Fibroblast of lung (primary cell): ENCODE measurements around the gene CYP4V2.

Source experiments
- EZH2 ChIP-seq: IDR thresholded peaks from 2 replicates; pipeline ENCODE4 v1.5.1; 2012; ENCODE audit warnings: low read length, control low read depth, mild to moderate bottlenecking; ENCODE audit errors: missing control alignments
- TF ChIP-seq, protein P1 (sequence below), 2 donors: IDR thresholded peaks in 1 of 2; conservative IDR thresholded peaks in 1 of 2; 1 replicate in 1 of 2; 2 replicates in 1 of 2; pipeline ENCODE4 v1.5.1; 2011 to 2012; ENCODE audit warnings: low read length in 2 of 2, control low read depth in 1 of 2, inconsistent platforms in 1 of 2, low read depth in 1 of 2, mild to moderate bottlenecking in 1 of 2

DNA sequence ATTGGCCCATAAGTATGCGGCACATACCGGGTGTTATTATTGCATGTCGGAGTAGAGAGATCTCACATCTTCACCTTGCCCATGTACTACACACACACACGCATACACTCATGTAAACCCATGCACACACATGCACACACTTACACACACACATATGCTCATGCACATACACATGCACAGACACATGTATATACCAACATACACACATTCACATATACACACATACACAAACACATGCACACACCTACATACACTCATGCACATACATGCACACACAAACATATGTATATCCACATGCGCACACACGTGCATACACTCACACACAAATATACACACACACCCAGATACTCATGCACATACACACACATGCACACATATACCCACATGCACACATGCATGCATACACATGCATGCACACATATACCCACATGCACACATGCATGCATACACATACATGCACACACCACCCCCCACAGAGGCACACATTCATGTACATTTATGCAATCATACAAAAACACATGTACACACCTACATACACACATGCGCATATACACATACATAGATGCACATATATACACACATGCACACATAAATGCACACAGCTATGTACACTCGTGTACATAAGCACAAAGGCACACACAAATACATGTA lies 11.2 kb downstream of the CYP4V2 start:
- TF ChIP-seq, protein P1, sequence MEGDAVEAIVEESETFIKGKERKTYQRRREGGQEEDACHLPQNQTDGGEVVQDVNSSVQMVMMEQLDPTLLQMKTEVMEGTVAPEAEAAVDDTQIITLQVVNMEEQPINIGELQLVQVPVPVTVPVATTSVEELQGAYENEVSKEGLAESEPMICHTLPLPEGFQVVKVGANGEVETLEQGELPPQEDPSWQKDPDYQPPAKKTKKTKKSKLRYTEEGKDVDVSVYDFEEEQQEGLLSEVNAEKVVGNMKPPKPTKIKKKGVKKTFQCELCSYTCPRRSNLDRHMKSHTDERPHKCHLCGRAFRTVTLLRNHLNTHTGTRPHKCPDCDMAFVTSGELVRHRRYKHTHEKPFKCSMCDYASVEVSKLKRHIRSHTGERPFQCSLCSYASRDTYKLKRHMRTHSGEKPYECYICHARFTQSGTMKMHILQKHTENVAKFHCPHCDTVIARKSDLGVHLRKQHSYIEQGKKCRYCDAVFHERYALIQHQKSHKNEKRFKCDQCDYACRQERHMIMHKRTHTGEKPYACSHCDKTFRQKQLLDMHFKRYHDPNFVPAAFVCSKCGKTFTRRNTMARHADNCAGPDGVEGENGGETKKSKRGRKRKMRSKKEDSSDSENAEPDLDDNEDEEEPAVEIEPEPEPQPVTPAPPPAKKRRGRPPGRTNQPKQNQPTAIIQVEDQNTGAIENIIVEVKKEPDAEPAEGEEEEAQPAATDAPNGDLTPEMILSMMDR (conservative IDR thresholded peaks at IDR 0.05 in 1 of 2, IDR thresholded peaks at IDR 0.05 in 1 of 2; ENCODE audit: low read depth in 1 of 2, low read length in 2 of 2): no peak
- TF ChIP-seq EZH2: no peak
